ENCODE data around the gene LMBR1L. TPM values are rescaled to one million over a fixed set of nuclear protein-coding genes. Genes with fewer than 3 reads are reported as not detected.
A peak's percentile ranks its signal among the peaks of the same experiment; 100 is the strongest.
"Not testable (repeated sequence)": the region's sequence is repeated elsewhere in the genome, so short reads cannot be mapped to it uniquely, and the experiment has no call there.

The LMBR1L gene, protein sequence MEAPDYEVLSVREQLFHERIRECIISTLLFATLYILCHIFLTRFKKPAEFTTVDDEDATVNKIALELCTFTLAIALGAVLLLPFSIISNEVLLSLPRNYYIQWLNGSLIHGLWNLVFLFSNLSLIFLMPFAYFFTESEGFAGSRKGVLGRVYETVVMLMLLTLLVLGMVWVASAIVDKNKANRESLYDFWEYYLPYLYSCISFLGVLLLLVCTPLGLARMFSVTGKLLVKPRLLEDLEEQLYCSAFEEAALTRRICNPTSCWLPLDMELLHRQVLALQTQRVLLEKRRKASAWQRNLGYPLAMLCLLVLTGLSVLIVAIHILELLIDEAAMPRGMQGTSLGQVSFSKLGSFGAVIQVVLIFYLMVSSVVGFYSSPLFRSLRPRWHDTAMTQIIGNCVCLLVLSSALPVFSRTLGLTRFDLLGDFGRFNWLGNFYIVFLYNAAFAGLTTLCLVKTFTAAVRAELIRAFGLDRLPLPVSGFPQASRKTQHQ
- total RNA-seq, result 10 to 100 TPM; 55.4 to 74.9 TPM

GRCh38 chr12:49110464-49111155, at the start of gene LMBR1L:
Gene LMBR1L (minus strand): TSS chr12:49110847. CDS start chr12:49110555, 292 bp downstream.
- Mint-ChIP-seq H3K4me3 (peak within 1 kb of the TSS; percentile 99), H3K4me1 (ENCODE audit: low read depth in 2 of 2) (peaks cover 31 to 33% of the 10 kb centered on the region in 2 donors), H3K27ac (peak within 1 kb of the TSS; percentile 95 to 100), H3K36me3 (no peaks in the 10 kb centered on the region), H3K27me3 (no peaks in the 10 kb centered on the region), H3K9me3 (no peaks in the 10 kb centered on the region)
- DNase-seq (ENCODE audit: low spot score) (peak; percentile 95), ATAC-seq (peak; percentile 99)

- Mint-ChIP-seq H3K9me3 (no peaks in the 10 kb centered on the region), H3K27me3 (no peaks in the 10 kb centered on the region), H3K4me3 (no peak overlapping the region), H3K36me3 (no peaks in the 10 kb centered on the region), H3K4me1 (ENCODE audit: low read depth in 2 of 2) (no peaks in the 10 kb centered on the region), H3K27ac (no peak overlapping the region)
- ATAC-seq (no peak), DNase-seq (ENCODE audit: low spot score) (no peak)
Measured at GRCh38 chr12:49160399-49160798, 49.8 kb upstream of the LMBR1L start.

GRCh38 chr12:49154221-49154620, 43.6 kb upstream of the LMBR1L start:
- DNase-seq (ENCODE audit: low spot score) (no peak), ATAC-seq (no peak)
- no peaks in the 10 kb centered on the region for H3K4me1 Mint-ChIP-seq (ENCODE audit: low read depth in 2 of 2)
- no peak overlapping the region for H3K4me3 Mint-ChIP-seq
- H3K27ac Mint-ChIP-seq, result no peak overlapping the region
- no peaks in the 10 kb centered on the region for H3K9me3 Mint-ChIP-seq
- no peaks in the 10 kb centered on the region for H3K27me3 Mint-ChIP-seq
- H3K36me3 Mint-ChIP-seq, result no peaks in the 10 kb centered on the region

DNA sequence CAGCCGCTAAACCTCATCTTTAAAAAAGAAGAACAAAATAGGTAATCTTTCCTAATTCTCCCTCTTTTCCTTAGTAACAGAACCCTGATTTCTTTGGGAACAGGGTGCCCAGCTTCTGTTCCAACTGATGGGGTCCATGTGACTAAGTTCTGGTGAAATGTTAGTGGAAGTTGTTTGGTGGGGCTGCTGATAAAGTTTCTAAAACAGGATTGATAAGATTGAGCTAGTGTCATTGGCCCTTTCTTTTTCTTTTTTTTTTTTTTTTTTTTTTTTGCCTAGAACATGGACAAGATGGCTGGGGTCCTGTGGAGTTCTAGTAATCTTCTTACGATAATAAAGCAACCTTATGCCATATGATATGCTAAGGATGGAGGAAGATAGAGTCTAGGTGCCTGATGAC, 36.7 kb upstream of the LMBR1L start:
- Mint-ChIP-seq H3K4me3 (no peak overlapping the region), H3K27me3 (no peaks in the 10 kb centered on the region), H3K27ac (no peak overlapping the region), H3K9me3 (no peaks in the 10 kb centered on the region), H3K36me3 (no peaks in the 10 kb centered on the region), H3K4me1 (ENCODE audit: low read depth in 2 of 2) (no peaks in the 10 kb centered on the region)
- DNase-seq (ENCODE audit: low spot score) (no peak), ATAC-seq (no peak)

GRCh38 chr12:49146406-49146805, 35.8 kb upstream of the LMBR1L start:
- ATAC-seq (no peak), DNase-seq (ENCODE audit: low spot score) (no peak)
- Mint-ChIP-seq H3K27ac (no peak overlapping the region), H3K4me3 (no peak overlapping the region), H3K4me1 (ENCODE audit: low read depth in 2 of 2) (no peaks in the 10 kb centered on the region), H3K9me3 (no peaks in the 10 kb centered on the region), H3K36me3 (no peaks in the 10 kb centered on the region), H3K27me3 (no peaks in the 10 kb centered on the region)

DNA sequence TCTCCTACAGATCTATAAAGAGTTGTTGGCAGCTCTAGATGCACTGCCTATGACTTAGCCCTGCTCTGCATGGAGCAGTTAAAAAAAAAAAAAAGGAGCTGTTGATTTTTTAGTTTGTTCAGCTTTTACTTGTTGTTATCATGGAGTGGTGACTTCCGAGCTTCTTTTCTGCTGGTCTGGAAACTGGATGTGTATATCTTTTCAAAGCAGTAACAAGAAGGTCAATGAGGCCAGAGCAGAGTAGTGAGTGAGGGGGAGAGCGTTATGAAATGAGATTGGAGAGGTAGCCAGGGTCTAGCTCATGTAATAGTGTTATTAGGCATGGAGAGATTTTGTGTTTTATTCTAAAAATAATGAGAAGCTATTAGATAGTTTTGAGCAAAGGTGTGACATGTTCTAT, 33.7 kb upstream of the LMBR1L start:
- Mint-ChIP-seq H3K36me3 (peaks cover 4% of the 10 kb centered on the region), H3K9me3 (no peaks in the 10 kb centered on the region), H3K4me1 (ENCODE audit: low read depth in 2 of 2) (no peaks in the 10 kb centered on the region), H3K4me3 (no peak overlapping the region), H3K27ac (no peak overlapping the region), H3K27me3 (no peaks in the 10 kb centered on the region)
- ATAC-seq (no peak), DNase-seq (ENCODE audit: low spot score) (no peak)

DNA sequence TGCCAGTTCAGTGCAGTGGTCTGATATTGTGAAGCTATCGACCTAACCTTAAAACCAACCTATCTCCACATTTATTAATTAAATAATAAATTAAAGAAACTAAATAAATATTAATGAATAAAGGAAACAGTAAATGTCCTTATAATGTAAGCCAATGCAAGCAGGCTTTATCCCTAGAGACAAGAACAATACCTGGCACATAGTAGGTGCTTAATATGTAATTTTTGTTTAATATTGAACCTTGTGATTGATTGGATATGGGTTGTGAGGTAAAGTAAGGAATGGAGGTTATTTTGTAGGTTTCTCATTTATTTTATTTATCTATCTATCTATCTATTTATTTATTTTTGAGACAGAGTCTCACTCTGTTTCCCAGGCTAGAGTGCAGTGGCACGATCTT, 28.4 kb upstream of the LMBR1L start:
- peaks cover 5% of the 10 kb centered on the region for H3K36me3 Mint-ChIP-seq
- ATAC-seq (no peak), DNase-seq (ENCODE audit: low spot score) (no peak)
- no peak overlapping the region for H3K27ac Mint-ChIP-seq
- H3K27me3 Mint-ChIP-seq, result no peaks in the 10 kb centered on the region
- H3K4me3 Mint-ChIP-seq, result no peak overlapping the region
- no peaks in the 10 kb centered on the region for H3K4me1 Mint-ChIP-seq (ENCODE audit: low read depth in 2 of 2)
- no peaks in the 10 kb centered on the region for H3K9me3 Mint-ChIP-seq

DNA sequence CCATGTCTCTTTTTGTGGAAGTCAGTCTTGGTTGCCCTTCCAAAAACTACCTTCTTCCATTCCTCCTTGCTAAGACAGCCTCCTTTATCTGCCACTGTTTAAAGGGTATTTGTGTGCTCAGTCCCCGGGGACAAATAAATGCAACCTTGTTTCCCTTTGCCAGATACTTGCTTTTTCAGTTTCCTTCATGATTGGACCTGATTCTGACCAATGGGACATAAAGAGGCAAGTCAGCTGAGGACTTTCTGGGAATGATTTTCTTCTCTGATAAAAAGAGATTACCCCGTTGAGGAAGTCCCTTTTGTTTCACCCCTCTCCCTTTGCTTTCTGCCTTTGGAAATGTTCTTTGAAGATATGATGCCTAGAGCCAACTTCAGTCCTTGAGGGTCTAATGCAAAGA, 27.9 kb upstream of the LMBR1L start:
- Mint-ChIP-seq H3K27ac (no peak overlapping the region), H3K9me3 (no peaks in the 10 kb centered on the region), H3K27me3 (no peaks in the 10 kb centered on the region), H3K4me1 (ENCODE audit: low read depth in 2 of 2) (no peaks in the 10 kb centered on the region), H3K36me3 (peaks cover 5% of the 10 kb centered on the region), H3K4me3 (no peak overlapping the region)
- DNase-seq (ENCODE audit: low spot score) (no peak), ATAC-seq (no peak)

GRCh38 chr12:49137476-49137875, 26.8 kb upstream of the LMBR1L start:
- no peak overlapping the region for H3K27ac Mint-ChIP-seq
- no peak overlapping the region for H3K4me3 Mint-ChIP-seq
- no peaks in the 10 kb centered on the region for H3K27me3 Mint-ChIP-seq
- no peaks in the 10 kb centered on the region for H3K9me3 Mint-ChIP-seq
- no peak for DNase-seq (ENCODE audit: low spot score)
- ATAC-seq, result no peak
- no peaks in the 10 kb centered on the region for H3K4me1 Mint-ChIP-seq (ENCODE audit: low read depth in 2 of 2)
- H3K36me3 Mint-ChIP-seq, result peaks cover 5% of the 10 kb centered on the region

GRCh38 chr12:49136997-49137396, 26.4 kb upstream of the LMBR1L start:
- DNase-seq (ENCODE audit: low spot score); H3K4me3 Mint-ChIP-seq; H3K9me3 Mint-ChIP-seq; H3K36me3 Mint-ChIP-seq; ATAC-seq; H3K4me1 Mint-ChIP-seq (ENCODE audit: low read depth in 2 of 2); H3K27ac Mint-ChIP-seq; H3K27me3 Mint-ChIP-seq: not testable (repeated sequence)

DNA sequence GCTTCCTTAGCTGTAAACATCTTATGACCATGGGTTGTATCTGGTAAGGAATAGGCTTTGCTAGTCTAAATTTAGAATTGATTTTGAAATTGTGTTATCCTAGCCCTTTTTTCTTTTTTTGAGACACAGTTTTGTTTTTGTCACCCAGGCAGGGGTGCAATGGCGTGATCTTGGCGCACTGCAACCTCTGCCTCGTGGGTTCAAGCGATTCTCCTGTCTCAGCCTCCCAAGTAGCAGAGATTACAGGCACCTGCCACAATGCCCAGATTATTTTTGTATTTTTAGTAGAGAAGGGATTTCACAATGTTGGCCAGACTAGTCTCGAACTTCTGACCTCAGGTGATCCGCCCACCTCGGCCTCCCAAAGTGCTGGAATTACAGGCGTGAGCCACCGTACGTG, 22.9 kb upstream of the LMBR1L start:
- peaks cover 28 to 32% of the 10 kb centered on the region in 2 donors for H3K4me1 Mint-ChIP-seq (ENCODE audit: low read depth in 2 of 2)
- no peak overlapping the region for H3K27ac Mint-ChIP-seq
- peak overlapping the region; percentile 20 for H3K4me3 Mint-ChIP-seq
- H3K36me3 Mint-ChIP-seq, result peaks cover 10% of the 10 kb centered on the region
- DNase-seq (ENCODE audit: low spot score) (no peak), ATAC-seq (no peak)
- no peaks in the 10 kb centered on the region for H3K9me3 Mint-ChIP-seq
- no peaks in the 10 kb centered on the region for H3K27me3 Mint-ChIP-seq

- H3K4me1 Mint-ChIP-seq (ENCODE audit: low read depth in 2 of 2), result peaks cover 29 to 32% of the 10 kb centered on the region in 2 donors
- H3K27me3 Mint-ChIP-seq, result no peaks in the 10 kb centered on the region
- H3K27ac Mint-ChIP-seq, result no peak overlapping the region
- H3K9me3 Mint-ChIP-seq, result no peaks in the 10 kb centered on the region
- ATAC-seq, result no peak
- no peak for DNase-seq (ENCODE audit: low spot score)
- H3K36me3 Mint-ChIP-seq, result peaks cover 11% of the 10 kb centered on the region
- no peak overlapping the region for H3K4me3 Mint-ChIP-seq
Measured at GRCh38 chr12:49133014-49133413, 22.4 kb upstream of the LMBR1L start.

DNA sequence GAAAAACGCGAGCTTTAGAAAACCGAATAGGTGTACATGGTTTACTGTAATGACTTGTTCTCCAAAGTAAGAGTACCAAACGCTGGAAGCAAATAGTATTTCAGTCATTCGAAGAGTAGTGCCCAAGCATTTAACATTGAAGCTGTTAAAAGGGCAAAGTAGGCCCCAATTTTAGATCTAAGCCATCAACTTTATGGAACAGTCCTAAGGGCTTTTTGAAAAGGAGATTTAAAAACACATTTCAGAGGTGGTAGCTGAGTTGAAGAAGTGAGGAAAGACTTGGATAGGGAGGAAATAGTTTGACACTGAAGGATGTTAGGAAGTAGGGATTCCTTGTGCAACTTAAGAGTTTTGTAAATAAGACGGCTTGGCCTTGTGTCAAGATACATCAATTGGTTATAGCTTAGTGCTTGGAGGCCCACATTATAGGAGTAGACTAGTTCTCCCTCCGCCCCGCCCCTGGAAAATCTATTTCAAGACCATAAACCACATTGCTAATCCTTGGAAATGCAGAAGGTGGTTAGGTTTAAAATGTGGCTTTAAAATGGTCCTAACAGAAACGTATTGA, 21.3 kb upstream of the LMBR1L start:
- Mint-ChIP-seq H3K27me3 (no peaks in the 10 kb centered on the region), H3K27ac (peak overlapping the region; percentile 98 to 100), H3K9me3 (no peaks in the 10 kb centered on the region), H3K4me1 (ENCODE audit: low read depth in 2 of 2) (peaks cover 39 to 40% of the 10 kb centered on the region in 2 donors), H3K4me3 (peak overlapping the region; percentile 92), H3K36me3 (peaks cover 20% of the 10 kb centered on the region)
- ATAC-seq (no peak), DNase-seq (ENCODE audit: low spot score) (no peak)
